Cortex of kidney (tissue), 1 donor: ENCODE results near the gene CYP26C1.
"Not testable (repeated sequence)": the region's sequence is repeated elsewhere in the genome, so short reads cannot be mapped to it uniquely, and the experiment has no call there.

Experiments
- DNase-seq: peaks from one replicate; lab custom pipeline; 2025; lab: John Stamatoyannopoulos, UW

CYP26C1 gene

GRCh38 chr10:93076871-93077270 is 16.3 kb downstream of the CYP26C1 start:
- no peak for DNase-seq

DNA sequence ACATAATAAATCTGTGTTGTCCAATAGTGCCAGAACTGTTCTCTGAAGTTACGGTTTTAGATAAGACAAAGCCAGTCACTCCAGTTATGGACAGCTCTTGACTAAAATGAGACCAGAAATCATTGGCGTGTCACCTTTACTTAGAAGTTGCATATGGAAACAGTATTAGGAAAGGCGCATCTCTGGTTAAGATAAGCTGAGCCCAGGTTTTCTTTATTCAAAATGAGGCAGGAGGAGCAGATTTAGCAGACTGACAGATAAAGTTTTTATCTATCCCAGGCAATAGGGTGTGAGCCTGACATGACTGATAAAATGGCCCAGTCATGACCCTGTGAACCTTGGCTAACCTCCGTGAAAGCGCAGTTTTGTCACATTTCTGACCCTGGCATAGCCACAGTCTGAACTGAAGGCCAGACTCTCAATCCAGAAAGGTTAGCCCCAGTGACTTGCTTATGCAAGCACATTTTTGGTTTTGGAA is 17.3 kb downstream of the CYP26C1 start:
- DNase-seq: no peak

- DNase-seq: no peak
Observed at GRCh38 chr10:93079663-93080349, 19.2 kb downstream of the CYP26C1 start.

DNA sequence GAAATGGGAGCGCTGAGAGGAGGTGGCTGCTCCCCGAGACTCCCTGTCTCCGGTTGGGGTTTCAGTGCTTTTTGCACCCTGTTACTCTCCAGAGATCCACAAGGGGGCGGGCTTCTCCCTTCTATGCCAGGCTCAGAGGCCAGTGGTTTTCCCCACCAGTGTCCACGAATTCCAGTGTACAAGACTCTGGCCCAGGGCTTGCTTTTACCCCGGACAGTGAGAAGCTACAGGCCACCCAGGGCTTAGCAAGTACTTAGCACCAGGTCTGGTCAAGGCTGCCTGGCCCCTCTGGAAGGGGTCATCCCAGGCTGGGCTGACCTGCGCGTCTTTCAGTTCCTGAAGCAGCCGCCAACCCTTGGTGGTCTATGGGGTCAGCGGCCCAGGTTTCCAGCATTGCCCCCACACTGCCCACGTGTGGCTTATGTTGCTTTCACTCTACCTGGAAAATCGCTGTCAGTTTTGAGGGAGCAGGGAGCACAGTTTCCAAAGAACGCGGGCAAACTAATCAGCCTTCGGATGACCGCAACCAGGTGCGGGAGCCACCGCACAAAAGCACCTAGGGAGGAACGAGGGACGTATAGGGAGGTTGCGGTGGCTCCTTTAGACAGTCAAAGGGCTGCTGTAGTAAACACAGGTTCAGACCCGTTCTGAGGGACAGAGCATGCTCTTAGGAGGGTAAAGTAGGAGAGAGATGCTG is 19.9 kb downstream of the CYP26C1 start:
- DNase-seq: no peak

DNA sequence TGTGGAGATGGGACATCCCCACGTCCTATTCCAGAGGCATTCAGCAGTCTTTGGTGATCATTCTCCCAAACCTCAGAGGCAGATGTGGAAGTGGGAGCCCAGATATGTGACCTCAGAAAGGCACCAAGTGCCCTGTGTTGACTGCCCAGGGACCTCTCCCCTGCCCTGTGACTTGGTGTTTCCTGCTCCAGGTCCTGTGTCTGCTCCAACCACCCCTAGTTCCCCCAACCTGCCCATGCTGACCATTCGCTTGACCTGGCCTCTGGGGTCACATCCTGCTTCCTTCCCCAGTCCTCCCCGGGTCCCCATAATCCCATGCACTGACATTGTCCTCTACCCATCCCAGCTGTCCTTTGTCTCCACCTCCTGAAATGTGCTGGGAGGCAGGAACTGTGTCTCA is 20.7 kb downstream of the CYP26C1 start:
- DNase-seq: no peak

GRCh38 chr10:93081834-93082233 is 21.2 kb downstream of the CYP26C1 start:
- no peak for DNase-seq

DNA sequence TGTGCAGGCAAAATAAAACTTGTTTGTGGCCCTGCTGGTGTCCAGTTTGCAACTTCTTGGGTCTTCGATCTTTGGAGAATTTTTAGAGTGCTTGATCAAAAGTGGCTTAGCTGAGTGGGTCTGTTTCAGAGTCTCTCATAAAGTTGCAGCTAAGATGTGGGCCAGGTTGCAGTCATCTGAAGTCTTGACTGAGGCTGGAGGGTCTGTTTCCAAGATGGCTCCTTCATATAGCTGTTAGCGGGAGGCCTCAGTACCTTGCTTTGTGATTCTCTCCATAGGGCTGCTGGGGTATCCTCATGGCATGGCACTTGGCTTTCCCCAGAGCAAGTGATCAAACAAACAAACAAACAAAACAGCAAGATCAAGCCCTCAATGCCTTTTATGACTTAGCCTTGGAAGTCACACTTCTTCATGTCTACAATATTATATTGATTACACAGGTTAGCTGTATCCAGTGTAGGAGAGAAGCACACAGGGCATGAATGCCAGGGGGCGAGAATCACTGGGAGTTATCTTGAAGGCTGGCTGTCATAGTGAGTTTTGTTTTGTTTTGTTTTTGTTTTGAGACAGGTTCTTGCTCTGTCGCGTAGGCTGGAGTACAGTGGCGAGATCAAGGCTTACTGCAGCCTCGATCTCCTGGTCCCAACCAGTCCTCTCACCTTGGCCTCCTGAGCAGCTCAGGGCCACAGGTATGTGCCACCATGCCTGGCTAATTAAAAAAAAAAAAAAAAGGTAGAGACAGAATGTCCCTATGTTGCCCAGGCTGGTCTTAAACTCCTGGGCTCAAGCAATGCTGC is 23.3 kb downstream of the CYP26C1 start:
- DNase-seq: no peak

GRCh38 chr10:93085272-93085859 is 24.8 kb downstream of the CYP26C1 start:
- DNase-seq: no peak

DNA sequence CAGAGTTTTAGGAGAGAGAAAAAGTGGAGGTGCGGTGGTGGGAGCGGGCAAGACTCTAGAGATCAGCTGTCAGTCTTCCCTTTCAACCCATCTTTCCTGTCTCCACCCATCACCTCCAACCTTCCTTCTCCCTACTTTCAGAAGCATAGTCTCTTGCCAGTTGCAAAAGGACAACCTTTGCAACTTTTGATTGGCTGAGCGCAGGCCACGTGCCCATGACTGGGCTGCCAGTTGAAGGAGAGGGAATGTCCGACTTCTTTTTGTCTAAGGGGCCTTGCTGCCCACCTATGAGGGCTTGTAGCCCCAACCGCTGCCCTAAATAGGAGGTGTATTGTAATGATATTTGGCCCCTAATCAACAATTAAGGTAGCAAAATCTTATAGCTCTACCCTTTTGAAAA is 25.7 kb downstream of the CYP26C1 start:
- DNase-seq: no peak

DNA sequence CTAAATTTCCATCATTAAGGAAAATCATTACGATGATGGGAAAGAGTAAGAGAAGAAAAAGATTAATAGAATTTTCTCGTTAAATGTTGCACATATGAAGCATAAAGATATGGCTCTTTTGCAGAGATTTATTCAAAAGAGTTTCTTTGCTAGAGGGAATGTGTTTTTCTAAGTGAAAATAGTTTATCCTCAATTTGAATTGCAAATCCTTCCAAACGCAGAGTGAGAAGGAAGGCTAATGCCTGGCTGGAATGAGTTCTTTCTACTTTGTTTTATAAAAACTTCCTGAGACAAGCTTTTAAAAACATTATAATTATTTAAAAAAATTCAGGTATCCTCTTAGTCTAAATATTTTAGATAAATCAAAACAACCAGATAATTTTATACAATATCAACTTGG is 27.2 kb downstream of the CYP26C1 start:
- DNase-seq: no peak

DNA sequence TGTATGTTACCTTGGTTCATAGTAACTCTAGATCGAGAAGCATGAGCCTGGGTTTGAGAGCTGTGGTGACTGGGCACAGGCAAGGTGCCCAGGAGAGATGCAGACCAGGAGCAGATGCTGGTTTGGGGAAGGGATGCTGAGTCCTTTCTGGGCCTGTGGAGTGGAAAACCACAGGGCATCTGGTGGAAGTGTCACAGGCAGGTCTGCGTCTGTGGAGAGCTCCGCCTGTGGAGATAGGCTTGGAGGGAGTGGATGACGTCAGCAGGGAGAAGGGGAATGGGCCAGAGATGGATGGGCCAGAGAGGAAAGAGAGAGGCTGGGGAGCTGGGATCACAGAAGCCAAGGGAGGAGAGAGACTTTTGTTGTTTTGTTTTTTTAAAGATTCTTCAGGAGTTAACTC is 27.9 kb downstream of the CYP26C1 start:
- DNase-seq: no peak

DNA sequence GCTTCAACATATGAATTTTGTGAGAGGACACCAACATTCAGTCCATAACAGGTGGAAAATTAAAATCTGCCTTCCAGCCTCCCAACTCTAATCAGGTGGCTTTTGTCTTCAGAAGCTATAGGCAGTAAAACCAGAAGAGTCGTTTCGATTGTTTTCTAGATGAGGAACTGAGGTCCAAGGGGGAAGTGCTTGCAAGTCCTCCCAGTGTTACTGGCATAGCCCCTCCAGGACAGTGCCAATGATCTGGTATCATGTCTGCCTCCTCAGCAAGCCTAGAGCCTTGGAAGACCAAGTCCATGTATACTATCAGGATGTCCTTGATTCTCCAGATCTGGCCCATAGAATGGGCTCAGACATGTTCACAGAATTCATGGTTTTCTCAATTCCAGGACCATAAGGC is 30.0 kb downstream of the CYP26C1 start:
- no peak for DNase-seq

- no peak for DNase-seq
Observed at GRCh38 chr10:93091960-93092359, 31.4 kb downstream of the CYP26C1 start.

- DNase-seq: no peak
Observed at GRCh38 chr10:93095225-93095624, 34.6 kb downstream of the CYP26C1 start.

DNA sequence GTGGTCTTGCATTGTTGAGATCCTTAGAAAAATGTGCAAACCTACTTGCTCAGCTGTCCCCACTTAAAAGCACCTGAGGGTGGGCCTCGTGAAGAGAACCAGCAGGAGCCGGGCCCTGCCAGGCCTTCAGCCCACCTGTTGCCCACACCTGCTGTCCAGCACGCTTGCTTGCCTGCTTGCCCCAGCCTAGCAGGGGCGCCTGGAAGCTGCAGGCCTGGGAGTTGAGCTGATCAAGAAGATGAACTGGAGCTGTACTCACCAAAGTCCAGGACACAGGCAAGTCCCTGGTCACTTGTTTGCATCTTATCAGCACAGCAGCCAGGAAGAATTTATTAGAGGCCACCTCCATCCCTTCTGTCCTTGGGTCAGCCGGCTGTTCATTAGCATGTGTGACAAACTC is 36.3 kb downstream of the CYP26C1 start:
- DNase-seq: no peak

GRCh38 chr10:93097386-93097785 is 36.8 kb downstream of the CYP26C1 start:
- no peak for DNase-seq

DNA sequence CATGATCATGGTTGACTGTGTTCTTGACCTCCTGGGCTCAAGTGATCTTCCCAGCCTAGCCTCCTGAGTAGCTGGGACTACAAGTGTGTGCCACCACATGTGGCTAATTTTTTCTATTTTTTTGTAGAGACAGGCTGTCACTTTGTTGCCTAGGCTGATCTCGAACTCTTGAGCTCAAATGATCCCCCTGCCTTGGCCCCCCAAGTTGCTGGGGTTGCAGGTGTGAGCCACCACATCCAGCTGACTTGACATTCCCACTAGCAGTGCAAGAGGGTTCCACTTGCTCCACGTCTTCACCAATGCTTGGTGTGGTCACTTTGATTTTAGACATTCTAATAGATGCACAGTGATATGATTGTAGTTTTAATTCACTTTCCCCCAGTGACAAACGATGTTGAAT is 38.2 kb downstream of the CYP26C1 start:
- DNase-seq: no peak

GRCh38 chr10:93099670-93100069 is 39.1 kb downstream of the CYP26C1 start:
- DNase-seq: no peak

DNA sequence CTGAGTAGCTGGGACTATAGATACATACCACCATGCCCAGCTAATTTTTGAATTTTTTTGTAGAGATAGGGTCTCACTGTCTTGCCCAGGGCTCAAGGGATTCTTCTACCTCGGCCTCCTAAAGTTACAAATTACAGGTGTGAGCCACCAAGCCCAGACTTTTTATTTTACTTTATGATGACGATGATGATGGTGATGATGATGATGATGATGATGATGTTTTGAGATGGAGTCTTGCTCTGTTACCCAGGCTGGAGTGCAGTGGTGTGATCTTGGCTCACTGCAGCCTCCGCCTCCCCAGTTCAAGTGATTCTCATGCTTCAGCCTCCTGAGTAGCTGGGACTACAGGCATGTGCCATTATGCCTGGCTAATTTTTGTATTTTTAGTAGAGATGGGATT is 40.5 kb downstream of the CYP26C1 start:
- not testable (repeated sequence) for DNase-seq

GRCh38 chr10:93103953-93104352 is 43.4 kb downstream of the CYP26C1 start:
- no peak for DNase-seq

DNA sequence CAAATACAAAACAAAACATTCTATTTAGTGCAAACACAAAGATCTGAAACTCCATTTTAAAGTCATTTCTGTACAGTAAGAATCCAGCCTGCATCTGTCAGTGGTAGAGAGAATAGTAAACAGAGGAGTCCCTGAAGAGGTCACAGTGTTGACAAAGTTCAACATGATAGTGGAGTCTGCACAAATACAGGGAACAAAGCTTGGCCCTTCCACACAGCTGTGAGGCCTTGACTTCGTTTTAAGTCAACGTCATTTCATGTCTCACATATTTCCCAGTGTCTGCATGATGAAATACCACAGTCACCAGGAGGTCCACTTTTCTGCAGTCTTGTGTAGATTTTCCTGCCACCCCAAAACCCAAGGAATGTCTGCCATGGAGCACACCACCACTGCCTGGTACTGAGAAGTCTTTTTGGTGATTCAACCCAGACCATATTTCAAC is 46.1 kb downstream of the CYP26C1 start:
- no peak for DNase-seq

- DNase-seq: no peak
Observed at GRCh38 chr10:93110472-93111146, 50.0 kb downstream of the CYP26C1 start.
